ENCODE data around the gene NR2F2.

Gene NR2F2

DNA sequence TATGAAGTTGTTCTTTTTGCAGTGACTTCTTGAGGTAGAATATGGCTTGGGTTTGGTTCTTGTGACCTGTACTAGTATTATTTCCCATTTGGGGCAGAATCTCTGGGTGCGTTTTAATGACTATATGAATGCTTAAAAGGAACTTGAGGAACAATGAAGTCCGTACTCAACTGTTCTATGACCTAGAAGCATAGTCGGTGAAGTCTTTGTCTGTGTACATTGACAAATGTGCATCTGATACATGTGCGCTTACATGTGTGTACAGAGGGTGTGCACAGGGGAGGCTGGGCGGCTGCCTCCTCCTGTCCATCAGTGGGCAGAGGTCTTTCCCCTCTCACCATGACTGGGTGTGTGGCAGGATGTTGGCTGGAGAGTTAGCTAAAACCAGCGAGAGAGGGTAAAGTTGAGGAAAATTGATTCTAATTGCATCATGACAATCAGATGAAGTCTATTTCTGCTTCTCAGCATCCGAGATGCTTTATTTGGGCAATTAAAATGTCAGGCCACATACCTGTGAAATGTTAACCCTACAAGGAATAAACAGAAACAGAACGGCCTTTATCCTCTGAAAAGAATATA lies 1.0 kb upstream of the NR2F2 start:
- TF ChIP-seq, protein P1, sequence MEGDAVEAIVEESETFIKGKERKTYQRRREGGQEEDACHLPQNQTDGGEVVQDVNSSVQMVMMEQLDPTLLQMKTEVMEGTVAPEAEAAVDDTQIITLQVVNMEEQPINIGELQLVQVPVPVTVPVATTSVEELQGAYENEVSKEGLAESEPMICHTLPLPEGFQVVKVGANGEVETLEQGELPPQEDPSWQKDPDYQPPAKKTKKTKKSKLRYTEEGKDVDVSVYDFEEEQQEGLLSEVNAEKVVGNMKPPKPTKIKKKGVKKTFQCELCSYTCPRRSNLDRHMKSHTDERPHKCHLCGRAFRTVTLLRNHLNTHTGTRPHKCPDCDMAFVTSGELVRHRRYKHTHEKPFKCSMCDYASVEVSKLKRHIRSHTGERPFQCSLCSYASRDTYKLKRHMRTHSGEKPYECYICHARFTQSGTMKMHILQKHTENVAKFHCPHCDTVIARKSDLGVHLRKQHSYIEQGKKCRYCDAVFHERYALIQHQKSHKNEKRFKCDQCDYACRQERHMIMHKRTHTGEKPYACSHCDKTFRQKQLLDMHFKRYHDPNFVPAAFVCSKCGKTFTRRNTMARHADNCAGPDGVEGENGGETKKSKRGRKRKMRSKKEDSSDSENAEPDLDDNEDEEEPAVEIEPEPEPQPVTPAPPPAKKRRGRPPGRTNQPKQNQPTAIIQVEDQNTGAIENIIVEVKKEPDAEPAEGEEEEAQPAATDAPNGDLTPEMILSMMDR (conservative IDR thresholded peaks at IDR 0.05) = no peak
- TF ChIP-seq ZFX (IDR thresholded peaks at IDR 0.05) = no peak
- H3K27ac ChIP-seq = peak overlapping the region; percentile 99

DNA sequence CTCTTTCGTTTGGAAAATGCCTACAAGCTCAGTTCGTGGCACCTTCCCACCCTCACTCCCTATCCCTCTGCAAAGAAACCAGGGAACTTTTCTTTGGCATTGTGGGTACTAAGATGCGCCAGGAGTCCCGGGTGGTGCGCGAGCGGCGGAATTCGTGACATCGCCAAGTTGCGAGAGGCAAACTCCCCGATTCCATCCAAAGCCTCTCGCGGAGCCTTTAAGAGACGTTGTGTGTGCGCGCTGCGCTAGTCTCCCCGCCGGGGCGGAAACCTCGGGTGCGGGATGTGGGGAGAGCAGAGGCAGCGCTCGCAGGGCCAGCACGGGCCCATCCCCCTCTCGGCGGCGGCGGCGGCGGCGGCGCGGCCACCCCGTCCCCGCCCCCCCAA lies 443 bp upstream of the NR2F2 start:
- no peak for TF ChIP-seq ZFX (IDR thresholded peaks at IDR 0.05)
- TF ChIP-seq, protein P1 (conservative IDR thresholded peaks at IDR 0.05) = no peak
- H3K27ac ChIP-seq = peak overlapping the region; percentile 99

DNA sequence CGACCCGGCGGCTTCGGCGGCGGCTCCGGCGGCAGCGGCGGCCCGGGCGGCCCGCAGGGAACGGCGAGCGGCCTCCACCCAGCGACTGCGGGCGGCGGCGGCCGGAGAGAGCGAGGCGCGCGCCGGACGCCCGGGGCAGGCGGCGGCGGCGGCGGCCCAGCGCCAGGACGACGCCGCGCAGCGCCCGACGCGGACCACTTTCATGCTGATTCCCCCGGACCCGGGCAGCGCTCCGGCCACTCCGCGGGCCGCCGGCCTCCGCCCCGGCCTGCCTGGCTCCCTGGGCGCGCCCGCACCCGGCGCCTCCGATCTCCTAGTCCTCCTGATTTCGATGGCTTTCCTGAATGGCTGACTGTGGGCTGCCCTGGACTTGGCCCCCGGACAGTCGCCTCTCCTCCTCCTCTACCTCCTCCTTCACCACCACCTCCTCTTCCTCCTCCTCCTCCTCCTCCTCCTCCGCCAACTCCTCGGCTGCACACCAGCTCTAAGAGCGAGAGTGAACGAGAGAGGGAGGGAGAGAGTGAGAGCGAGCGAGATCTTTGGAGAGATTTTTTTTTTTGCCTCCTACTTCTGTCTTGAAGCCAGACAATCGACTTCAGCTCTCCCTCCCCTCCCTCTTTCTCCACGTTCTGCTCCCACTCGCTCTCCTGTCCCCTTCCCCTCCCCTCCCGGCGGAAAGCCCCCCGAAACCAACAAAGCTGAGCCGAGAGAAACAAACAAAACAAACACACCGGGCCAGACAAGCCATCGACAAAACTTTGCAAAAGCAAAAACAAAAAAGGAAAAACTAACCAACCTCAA lies 844 bp downstream of the NR2F2 start:
- TF ChIP-seq, protein P1 (conservative IDR thresholded peaks at IDR 0.05) = 0 out of 2 replicates have a peak, but pooled peaks have one; percentile 4
- peak; percentile 60; the same call in 1 of the 2 replicates for TF ChIP-seq ZFX (IDR thresholded peaks at IDR 0.05)
- H3K27ac ChIP-seq = peak overlapping the region; percentile 99

DNA sequence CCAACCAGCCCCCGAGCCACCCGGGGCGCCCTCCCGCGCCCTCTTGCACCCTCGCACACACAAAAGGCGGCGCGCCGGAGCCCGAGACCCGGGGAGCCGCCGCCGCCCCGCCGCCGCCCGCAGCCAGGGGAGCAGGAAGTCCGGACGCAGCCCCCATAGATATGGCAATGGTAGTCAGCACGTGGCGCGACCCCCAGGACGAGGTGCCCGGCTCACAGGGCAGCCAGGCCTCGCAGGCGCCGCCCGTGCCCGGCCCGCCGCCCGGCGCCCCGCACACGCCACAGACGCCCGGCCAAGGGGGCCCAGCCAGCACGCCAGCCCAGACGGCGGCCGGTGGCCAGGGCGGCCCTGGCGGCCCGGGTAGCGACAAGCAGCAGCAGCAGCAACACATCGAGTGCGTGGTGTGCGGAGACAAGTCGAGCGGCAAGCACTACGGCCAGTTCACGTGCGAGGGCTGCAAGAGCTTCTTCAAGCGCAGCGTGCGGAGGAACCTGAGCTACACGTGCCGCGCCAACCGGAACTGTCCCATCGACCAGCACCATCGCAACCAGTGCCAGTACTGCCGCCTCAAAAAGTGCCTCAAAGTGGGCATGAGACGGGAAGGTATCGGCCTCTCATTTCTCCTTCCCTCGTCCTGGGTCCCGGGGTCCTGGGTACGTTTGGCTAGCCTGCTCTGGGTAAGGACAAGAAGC lies 1.6 kb downstream of the NR2F2 start:
- H3K27ac ChIP-seq = peak overlapping the region; percentile 99

DNA sequence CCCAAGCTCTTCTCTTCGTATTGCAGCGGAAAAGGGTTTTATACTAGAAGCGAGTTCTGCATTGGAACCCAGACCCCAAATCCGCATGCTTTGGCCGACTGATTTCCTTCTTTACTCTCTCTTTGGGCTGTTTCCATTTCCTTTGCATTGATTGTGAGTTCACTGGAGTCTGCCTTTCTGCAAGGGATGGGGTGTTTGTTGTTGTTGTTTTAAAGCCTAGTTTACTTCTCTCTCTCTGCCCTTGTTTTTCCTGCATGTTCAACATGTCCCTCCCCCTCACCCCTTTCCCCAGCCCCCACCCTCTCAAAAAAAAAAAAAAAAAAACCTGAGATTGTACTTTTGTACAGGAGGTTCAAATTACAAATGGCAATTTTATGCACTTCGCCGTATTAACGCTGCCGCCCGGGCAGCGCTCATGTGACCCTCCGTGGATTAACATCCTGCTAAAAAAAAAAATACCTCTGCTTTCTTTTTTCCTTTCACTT lies 2.2 kb downstream of the NR2F2 start:
- peak overlapping the region; percentile 99 for H3K27ac ChIP-seq
- TF ChIP-seq, protein P1 (conservative IDR thresholded peaks at IDR 0.05) = no peak
- TF ChIP-seq ZFX (IDR thresholded peaks at IDR 0.05) = no peak

More for the DNA sequence above, 1.6 kb downstream of the NR2F2 start:
- TF ChIP-seq ZFX (IDR thresholded peaks at IDR 0.05) = peak; percentile 70
- TF ChIP-seq, protein P1 (conservative IDR thresholded peaks at IDR 0.05) = no peak

DNA sequence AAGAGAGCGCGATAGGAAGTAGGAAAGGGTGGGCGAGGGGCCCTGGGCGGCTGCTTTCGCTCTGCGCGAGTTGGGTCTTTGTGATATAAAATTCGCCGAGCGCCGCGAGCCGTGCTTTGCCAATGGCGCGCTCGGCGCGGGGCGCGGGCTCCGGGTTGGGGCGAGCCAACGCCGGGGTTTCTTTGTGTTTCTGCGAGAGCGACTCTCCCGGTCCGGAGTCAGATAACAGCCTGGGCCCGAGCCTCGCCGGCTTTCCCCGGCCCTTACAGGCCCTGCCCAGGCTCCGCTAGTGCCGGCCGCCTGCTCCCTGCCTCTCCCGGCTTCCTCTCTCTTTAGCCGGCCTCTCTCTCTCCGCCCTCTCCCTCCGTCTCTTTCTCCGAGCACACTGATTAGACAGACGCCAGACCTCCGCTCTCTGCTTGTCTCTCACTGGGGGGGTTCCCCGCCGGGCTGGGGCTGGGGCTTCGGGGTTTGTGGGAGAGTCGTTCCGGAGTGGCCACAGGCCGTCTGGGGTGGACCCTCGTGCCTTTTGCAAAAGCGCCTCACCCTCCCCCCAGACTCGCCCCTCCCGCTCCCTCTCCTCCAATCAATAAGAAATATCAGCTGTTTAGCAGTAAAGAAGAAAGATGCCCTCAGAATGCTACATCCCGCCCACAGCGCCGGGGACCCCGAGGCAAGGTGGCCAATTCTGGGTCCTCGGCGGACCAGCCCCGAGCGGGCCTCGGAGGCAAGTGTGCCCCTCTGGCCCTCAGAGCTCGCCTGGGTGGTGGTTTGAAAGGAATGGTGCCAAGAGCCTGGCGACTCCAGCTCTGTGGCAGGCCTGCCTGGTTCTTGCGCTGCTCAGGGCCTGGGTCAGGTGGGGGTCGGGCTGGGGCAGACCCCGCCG lies 2.9 kb downstream of the NR2F2 start:
- H3K27ac ChIP-seq = peak overlapping the region; percentile 99
- TF ChIP-seq ZFX (IDR thresholded peaks at IDR 0.05) = peak; percentile 33
- TF ChIP-seq, protein P1 (conservative IDR thresholded peaks at IDR 0.05) = no peak
